Activated CD8-positive, alpha-beta T cell treated with anti-CD3 and anti-CD28 coated beads for 36 hours (primary cell): ENCODE results near the gene KRT1. TPM values are rescaled to one million over a fixed set of nuclear protein-coding genes. Genes with fewer than 3 reads are reported as not detected.

Source experiments
- ATAC-seq: fragments of 200-7000 bp; cut with Tn5 transposase; one replicate; pipeline ENCODE4 v1.10.0; 2021; ENCODE audit warnings: mild to moderate bottlenecking, moderate library complexity
- CTCF ChIA-PET: fragments of 350-600 bp; sonication (Branson Sonifier 250); formaldehyde crosslinking; loops from one replicate; lab custom pipeline; 2021; ENCODE audit warnings: antibody characterized with exemption; lab: Charles Lee
- POLR2A ChIA-PET: fragments of 350-600 bp; sonication (Branson Sonifier 250); formaldehyde crosslinking; loops from one replicate; lab custom pipeline; 2021; ENCODE audit warnings: antibody characterized with exemption; lab: Charles Lee
- DNase-seq: peaks from one replicate; pipeline ENCODE4 v3.0.0-alpha.2; 2020
- H3K27ac Mint-ChIP-seq: one replicate; pipeline ENCODE4 v1.8.0; 2021; ENCODE audit warnings: mild to moderate bottlenecking, mixed read lengths
- H3K27me3 Mint-ChIP-seq: one replicate; pipeline ENCODE4 v1.8.0; 2021; ENCODE audit warnings: mixed read lengths
- H3K36me3 Mint-ChIP-seq: one replicate; pipeline ENCODE4 v1.8.0; 2021; ENCODE audit warnings: low read depth, mixed read lengths
- H3K4me1 Mint-ChIP-seq: one replicate; pipeline ENCODE4 v1.8.0; 2021; ENCODE audit warnings: low read depth, mixed read lengths
- H3K4me3 Mint-ChIP-seq: one replicate; pipeline ENCODE4 v1.8.0; 2021; ENCODE audit warnings: mild to moderate bottlenecking, moderate library complexity, mixed read lengths
- H3K9me3 Mint-ChIP-seq: one replicate; pipeline ENCODE4 v1.8.0; 2021; ENCODE audit warnings: mixed read lengths
- intact Hi-C: fragments of 100-400 bp; cut with micrococcal nuclease; formaldehyde crosslinking; loops from one replicate; pipeline ENCODE4 v1.10.0; 2022
- total RNA-seq, 2 experiments: library from RNA; stranded (reverse); gene quantifications; one replicate each; pipeline ENCODE4 v1.2.3, GENCODE V29; 2021
- TF ChIP-seq, protein P1 (sequence below): fragments of 200-600 bp; IDR thresholded peaks from one replicate; pipeline ENCODE4 v1.8.0; 2022; ENCODE audit warnings: antibody characterized with exemption, mild to moderate bottlenecking

The KRT1 gene
- total RNA-seq, 2 experiments from 2014 or later, result not detected

DNA sequence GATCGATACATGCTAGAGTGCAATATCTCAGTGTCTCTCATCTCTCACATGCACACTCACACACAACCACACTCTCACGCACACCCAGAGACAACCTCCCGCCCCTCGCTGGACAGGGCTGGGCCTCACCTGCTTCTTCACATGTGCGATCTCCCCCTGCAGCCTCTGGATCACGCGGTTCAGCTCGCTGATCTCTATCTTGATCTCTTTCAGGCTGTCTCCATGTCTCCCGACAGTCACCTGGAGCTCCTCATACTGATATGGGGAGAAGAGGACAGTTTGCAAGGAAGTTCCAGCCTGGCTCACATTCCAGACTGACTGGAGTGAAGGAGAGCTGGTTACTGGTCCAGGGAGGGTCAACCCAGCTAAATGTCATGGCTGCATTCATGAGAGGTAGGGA lies 32.6 kb downstream of the KRT1 start:
- Mint-ChIP-seq H3K4me1 (peaks cover 54% of the 10 kb centered on the region), H3K36me3 (no peaks in the 10 kb centered on the region), H3K27me3 (no peaks in the 10 kb centered on the region), H3K27ac (no peak overlapping the region), H3K4me3 (no peak overlapping the region), H3K9me3 (no peaks in the 10 kb centered on the region)
- no peak for ATAC-seq
- TF ChIP-seq, protein P1, sequence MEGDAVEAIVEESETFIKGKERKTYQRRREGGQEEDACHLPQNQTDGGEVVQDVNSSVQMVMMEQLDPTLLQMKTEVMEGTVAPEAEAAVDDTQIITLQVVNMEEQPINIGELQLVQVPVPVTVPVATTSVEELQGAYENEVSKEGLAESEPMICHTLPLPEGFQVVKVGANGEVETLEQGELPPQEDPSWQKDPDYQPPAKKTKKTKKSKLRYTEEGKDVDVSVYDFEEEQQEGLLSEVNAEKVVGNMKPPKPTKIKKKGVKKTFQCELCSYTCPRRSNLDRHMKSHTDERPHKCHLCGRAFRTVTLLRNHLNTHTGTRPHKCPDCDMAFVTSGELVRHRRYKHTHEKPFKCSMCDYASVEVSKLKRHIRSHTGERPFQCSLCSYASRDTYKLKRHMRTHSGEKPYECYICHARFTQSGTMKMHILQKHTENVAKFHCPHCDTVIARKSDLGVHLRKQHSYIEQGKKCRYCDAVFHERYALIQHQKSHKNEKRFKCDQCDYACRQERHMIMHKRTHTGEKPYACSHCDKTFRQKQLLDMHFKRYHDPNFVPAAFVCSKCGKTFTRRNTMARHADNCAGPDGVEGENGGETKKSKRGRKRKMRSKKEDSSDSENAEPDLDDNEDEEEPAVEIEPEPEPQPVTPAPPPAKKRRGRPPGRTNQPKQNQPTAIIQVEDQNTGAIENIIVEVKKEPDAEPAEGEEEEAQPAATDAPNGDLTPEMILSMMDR, result no peak
- CTCF ChIA-PET, result interaction anchor here (1.9 kb wide), 1 partner anchor 223 kb away, joined by 5 read pairs; no protein-coding TSS in a partner anchor
- intact Hi-C loops, result no loop called here
- POLR2A ChIA-PET, result no interaction called here
- DNase-seq, result no peak

DNA sequence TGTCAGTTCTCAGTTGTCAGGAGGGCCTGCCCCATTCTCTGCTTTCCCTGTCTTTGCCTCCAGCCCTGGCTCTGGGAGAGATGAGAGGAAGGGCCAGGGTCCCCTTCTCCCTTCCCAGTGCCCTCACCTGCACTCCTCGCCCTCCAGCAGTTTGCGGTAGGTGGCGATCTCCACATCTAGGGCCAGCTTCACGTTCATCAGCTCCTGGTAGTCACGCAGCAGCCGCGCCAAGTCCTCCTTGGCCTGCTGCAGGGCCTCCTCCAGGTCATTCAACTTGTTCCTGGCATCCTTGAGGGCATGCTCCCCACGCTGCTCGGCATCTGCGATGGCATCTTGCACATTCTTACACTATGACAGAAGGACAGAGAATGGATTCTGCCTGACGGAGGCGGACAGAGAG lies 33.6 kb downstream of the KRT1 start:
- DNase-seq (no peak), ATAC-seq (no peak)
- no peak overlapping the region for H3K4me3 Mint-ChIP-seq
- TF ChIP-seq, protein P1, result no peak
- intact Hi-C loops, result no loop called here
- H3K4me1 Mint-ChIP-seq, result peaks cover 59% of the 10 kb centered on the region
- ChIA-PET POLR2A (no interaction called here), CTCF (no interaction called here)
- no peaks in the 10 kb centered on the region for H3K36me3 Mint-ChIP-seq
- peak overlapping the region; percentile 9 for H3K27ac Mint-ChIP-seq
- H3K9me3 Mint-ChIP-seq, result no peaks in the 10 kb centered on the region
- no peaks in the 10 kb centered on the region for H3K27me3 Mint-ChIP-seq

DNA sequence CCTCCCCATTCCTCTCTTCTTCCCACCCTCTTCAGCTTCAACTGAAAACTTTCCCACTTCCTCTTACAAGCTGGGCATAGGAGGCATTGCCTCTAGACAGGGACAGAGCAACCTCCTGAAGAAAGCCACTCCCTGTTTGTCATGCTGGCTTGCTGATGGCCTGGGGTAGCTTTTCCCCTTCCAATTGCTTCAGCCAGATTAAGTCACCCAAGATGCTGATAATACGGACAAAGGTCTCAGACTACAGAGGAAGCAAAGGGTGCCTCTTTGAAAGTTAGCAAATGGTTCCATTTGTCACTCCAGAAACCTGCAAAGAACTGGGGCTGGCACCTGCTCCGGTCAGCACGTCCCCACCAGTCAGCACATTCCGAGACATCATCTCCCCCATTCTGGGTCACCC lies 34.2 kb downstream of the KRT1 start:
- no peak overlapping the region for H3K4me3 Mint-ChIP-seq
- ChIA-PET CTCF (no interaction called here), POLR2A (interaction anchor here (0.7 kb wide), 1 partner anchor 71 kb away, joined by 3 read pairs; no protein-coding TSS in a partner anchor)
- peaks cover 60% of the 10 kb centered on the region for H3K4me1 Mint-ChIP-seq
- peak overlapping the region; percentile 80 for H3K27ac Mint-ChIP-seq
- no peaks in the 10 kb centered on the region for H3K27me3 Mint-ChIP-seq
- ATAC-seq (no peak), DNase-seq (no peak)
- no peaks in the 10 kb centered on the region for H3K9me3 Mint-ChIP-seq
- intact Hi-C loops, result no loop called here
- TF ChIP-seq, protein P1, result no peak
- no peaks in the 10 kb centered on the region for H3K36me3 Mint-ChIP-seq

DNA sequence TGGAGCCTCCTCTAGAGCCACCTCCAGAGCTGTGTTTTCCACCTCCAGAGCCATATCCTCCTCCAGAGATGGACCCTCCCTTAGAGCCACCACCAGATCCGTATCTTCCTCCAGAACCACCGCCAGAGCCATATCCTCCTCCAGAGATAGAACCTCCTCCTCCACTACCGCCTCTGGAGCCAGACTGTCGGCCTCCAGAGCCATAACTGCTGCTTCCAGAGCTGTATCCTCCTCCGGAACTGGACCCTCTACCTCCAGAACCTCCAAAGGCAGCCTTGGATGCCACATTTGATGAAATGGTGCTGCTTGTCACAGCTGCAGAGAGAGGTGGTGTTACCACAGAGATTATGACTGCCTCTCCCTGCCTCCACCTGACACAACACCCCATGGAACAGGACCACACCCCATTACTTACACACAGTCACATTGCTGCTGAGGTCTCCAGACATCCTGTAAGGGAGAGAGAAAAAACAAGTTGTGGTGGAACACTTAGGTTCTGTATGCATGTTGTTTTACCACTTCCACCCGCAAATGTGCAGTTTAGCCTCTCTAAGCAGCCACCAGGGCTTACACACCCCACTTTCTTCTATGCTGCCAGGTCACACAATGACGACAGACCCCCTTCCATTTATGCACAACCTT lies 35.0 kb downstream of the KRT1 start:
- H3K4me3 Mint-ChIP-seq, result no peak overlapping the region
- intact Hi-C loops, result no loop called here
- peak overlapping the region; percentile 80 for H3K27ac Mint-ChIP-seq
- ChIA-PET CTCF (no interaction called here), POLR2A (interaction anchor here (0.7 kb wide), 1 partner anchor 71 kb away, joined by 3 read pairs; no protein-coding TSS in a partner anchor)
- ATAC-seq (peak; percentile 91), DNase-seq (peak; percentile 57)
- TF ChIP-seq, protein P1, result no peak
- no peaks in the 10 kb centered on the region for H3K27me3 Mint-ChIP-seq
- H3K36me3 Mint-ChIP-seq, result no peaks in the 10 kb centered on the region
- no peaks in the 10 kb centered on the region for H3K9me3 Mint-ChIP-seq
- peaks cover 60% of the 10 kb centered on the region for H3K4me1 Mint-ChIP-seq

DNA sequence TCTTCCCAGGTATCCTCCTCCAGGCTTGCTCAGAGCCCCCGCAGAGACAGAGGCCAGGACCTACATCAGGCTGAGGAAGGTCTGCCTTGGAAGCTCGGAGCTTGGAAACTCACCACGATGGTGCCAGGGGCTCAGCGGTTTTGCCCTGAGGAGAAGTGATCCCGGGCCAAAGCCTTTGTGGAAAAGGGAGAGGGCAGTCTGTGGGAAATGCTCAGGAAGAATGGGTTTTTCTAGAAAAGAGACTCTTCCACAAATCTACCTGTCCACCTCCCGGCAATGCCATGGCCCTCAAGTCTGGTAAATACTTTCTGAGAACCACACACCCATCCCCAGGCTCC lies 36.2 kb downstream of the KRT1 start:
- no peaks in the 10 kb centered on the region for H3K9me3 Mint-ChIP-seq
- H3K27ac Mint-ChIP-seq, result no peak overlapping the region
- peaks cover 55% of the 10 kb centered on the region for H3K4me1 Mint-ChIP-seq
- DNase-seq, result no peak
- ATAC-seq, result no peak
- intact Hi-C loops, result no loop called here
- ChIA-PET CTCF (no interaction called here), POLR2A (no interaction called here)
- H3K4me3 Mint-ChIP-seq, result no peak overlapping the region
- no peaks in the 10 kb centered on the region for H3K36me3 Mint-ChIP-seq
- TF ChIP-seq, protein P1, result no peak
- no peaks in the 10 kb centered on the region for H3K27me3 Mint-ChIP-seq
